ENCODE data around the gene ATXN7L3. TPM values are rescaled to one million over a fixed set of nuclear protein-coding genes. Genes with fewer than 3 reads are reported as not detected.

The ATXN7L3 gene
- total RNA-seq, 2 experiments from 2014 or later, result 102 to 104 TPM

GRCh38 chr17:44220213-44221083 lies 20.8 kb upstream of the ATXN7L3 start:
- ChIA-PET CTCF (interaction anchor here (0.6 to 7.3 kb wide), 12 partner anchors 10 to 151 kb away, joined by 3 to 47 read pairs (median 4); partner anchors contain the start of genes RUNDC3A and TMUB2), POLR2A (interaction anchor here (0.5 to 5.4 kb wide), 14 partner anchors 8 to 206 kb away, joined by 3 to 47 read pairs (median 4); partner anchors contain the start of genes GRN, RUNDC3A, SLC25A39 and TMUB2)

GRCh38 chr17:44219616-44220212 lies 20.0 kb upstream of the ATXN7L3 start, which contains the start of gene UBTF:
Gene UBTF (minus strand): TSS chr17:44219675. CDS start chr17:44218229, 1,446 bp downstream.
- CTCF ChIA-PET, result interaction anchor here (0.6 to 7.3 kb wide), 5 partner anchors 10 to 152 kb away, joined by 4 to 47 read pairs (median 4); no protein-coding TSS in a partner anchor
- POLR2A ChIA-PET, result interaction anchor here (0.6 to 5.4 kb wide), 10 partner anchors 8 to 205 kb away, joined by 3 to 47 read pairs (median 4); partner anchors contain the start of genes GRN, SLC25A39 and TMUB2

- POLR2A ChIA-PET, result interaction anchor here (0.6 to 5.4 kb wide), 6 partner anchors 9 to 106 kb away, joined by 3 to 47 read pairs (median 4); partner anchors contain the start of genes ATXN7L3, SLC25A39 and TMUB2
- CTCF ChIA-PET, result interaction anchor here (0.6 to 7.3 kb wide), 3 partner anchors 17 to 153 kb away, joined by 4 to 47 read pairs (median 4); no protein-coding TSS in a partner anchor
Observed at GRCh38 chr17:44219108-44219615, 19.5 kb upstream of the ATXN7L3 start.

DNA sequence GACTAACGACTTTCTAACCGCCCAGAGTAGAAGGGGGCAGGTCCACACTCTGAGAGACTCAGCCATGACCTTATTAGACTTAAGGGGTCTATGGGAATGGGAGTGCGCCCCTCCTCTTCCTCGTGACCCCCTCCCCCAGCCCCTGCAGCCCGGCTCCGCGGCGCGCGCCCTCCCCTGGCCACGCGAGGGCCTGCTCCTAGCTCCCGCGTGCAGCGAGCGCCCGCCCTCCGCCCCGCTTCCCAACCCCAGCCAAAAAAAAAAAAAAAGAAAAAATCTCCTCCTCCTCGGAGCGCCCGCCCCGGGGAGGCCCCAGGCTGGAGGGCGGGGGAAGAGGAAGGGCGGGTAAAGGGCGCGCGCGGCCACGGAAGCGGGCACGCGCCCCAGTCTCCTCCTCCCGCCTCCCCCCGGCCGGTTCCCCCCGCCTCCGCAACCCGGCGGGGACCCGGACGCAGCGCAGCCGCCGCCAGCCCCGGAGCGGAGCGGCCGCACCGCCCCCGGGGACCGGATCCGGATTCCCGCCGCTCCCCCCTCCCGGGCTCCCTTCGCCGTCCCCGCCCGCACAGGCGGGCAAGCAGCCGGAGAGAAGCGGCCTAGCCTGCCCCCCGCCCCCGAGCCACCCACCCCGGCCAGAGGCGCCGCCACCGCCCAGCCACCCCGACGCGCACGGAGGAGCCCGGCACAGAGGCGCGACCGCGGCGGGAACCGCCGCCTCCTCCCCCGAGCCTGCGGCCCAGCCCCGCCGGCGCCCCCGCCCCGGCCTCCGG lies 18.8 kb upstream of the ATXN7L3 start:
- POLR2A ChIA-PET, result interaction anchor here (0.6 to 5.4 kb wide), 10 partner anchors 8 to 732 kb away, joined by 3 to 47 read pairs (median 4); partner anchors contain the start of genes ATXN7L3, RUNDC3A and SLC25A39
- CTCF ChIA-PET, result interaction anchor here (0.5 to 7.3 kb wide), 9 partner anchors 9 to 572 kb away, joined by 3 to 47 read pairs (median 5); partner anchors contain the start of genes SLC25A39 and TMUB2

- ChIA-PET CTCF (interaction anchor here (0.7 to 7.3 kb wide), 9 partner anchors 9 to 128 kb away, joined by 3 to 47 read pairs (median 5); partner anchors contain the start of genes GRN, SLC25A39 and TMUB2), POLR2A (interaction anchor here (0.6 to 5.4 kb wide), 10 partner anchors 7 to 733 kb away, joined by 3 to 47 read pairs (median 4); partner anchors contain the start of genes RUNDC3A and SLC25A39)
Observed at GRCh38 chr17:44217738-44218343, 18.2 kb upstream of the ATXN7L3 start.

- CTCF ChIA-PET, result interaction anchor here (0.5 to 7.3 kb wide), 7 partner anchors 8 to 129 kb away, joined by 3 to 47 read pairs (median 6); partner anchors contain the start of genes GRN and SLC25A39
- POLR2A ChIA-PET, result interaction anchor here (0.5 to 1.4 kb wide), 4 partner anchors 10 to 101 kb away, joined by 3 to 4 read pairs (median 4); partner anchors contain the start of gene ATXN7L3
Observed at GRCh38 chr17:44216694-44217093, 17.0 kb upstream of the ATXN7L3 start.

GRCh38 chr17:44216173-44216572 lies 16.5 kb upstream of the ATXN7L3 start:
- ChIA-PET CTCF (interaction anchor here (1.1 to 7.3 kb wide), 4 partner anchors 7 to 112 kb away, joined by 5 to 47 read pairs (median 10); no protein-coding TSS in a partner anchor), POLR2A (interaction anchor here (0.9 to 1.4 kb wide), 3 partner anchors 10 to 102 kb away, joined by 3 to 4 read pairs (median 3); no protein-coding TSS in a partner anchor)

GRCh38 chr17:44214896-44215295 lies 15.2 kb upstream of the ATXN7L3 start:
- POLR2A ChIA-PET, result interaction anchor here (1.1 kb wide), 1 partner anchor 12 kb away, joined by 3 read pairs; no protein-coding TSS in a partner anchor
- CTCF ChIA-PET, result interaction anchor here (0.9 to 7.3 kb wide), 3 partner anchors 11 to 63 kb away, joined by 3 to 47 read pairs (median 3); no protein-coding TSS in a partner anchor

- ChIA-PET POLR2A (interaction anchor here (0.9 to 1.1 kb wide), 2 partner anchors 11 to 19 kb away, joined by 3 read pairs; no protein-coding TSS in a partner anchor), CTCF (interaction anchor here (0.9 kb wide), 2 partner anchors 10 to 64 kb away, joined by 3 read pairs; no protein-coding TSS in a partner anchor)
Observed at GRCh38 chr17:44214230-44214494, 14.5 kb upstream of the ATXN7L3 start.

GRCh38 chr17:44213403-44214229 lies 13.9 kb upstream of the ATXN7L3 start:
- POLR2A ChIA-PET, result interaction anchor here (0.9 to 1.1 kb wide), 2 partner anchors 10 to 19 kb away, joined by 3 read pairs; no protein-coding TSS in a partner anchor

GRCh38 chr17:44212507-44213402 lies 13.1 kb upstream of the ATXN7L3 start:
- ChIA-PET POLR2A (interaction anchor here (1.1 kb wide), 1 partner anchor 7 kb away, joined by 3 read pairs; no protein-coding TSS in a partner anchor), CTCF (interaction anchor here (1.0 to 4.3 kb wide), 2 partner anchors 11 to 13 kb away, joined by 3 to 45 read pairs; partner anchors contain the start of gene ATXN7L3)

More at GRCh38 chr17:44213403-44214229, 13.9 kb upstream of the ATXN7L3 start:
- CTCF ChIA-PET, result interaction anchor here (0.9 to 1.0 kb wide), 2 partner anchors 10 to 12 kb away, joined by 3 read pairs; no protein-coding TSS in a partner anchor

GRCh38 chr17:44211281-44212265 lies 11.9 kb upstream of the ATXN7L3 start:
- CTCF ChIA-PET, result interaction anchor here (0.6 to 4.3 kb wide), 8 partner anchors 10 to 120 kb away, joined by 3 to 46 read pairs (median 8); partner anchors contain the start of genes ATXN7L3 and UBTF
- POLR2A ChIA-PET, result interaction anchor here (1.0 to 2.3 kb wide), 3 partner anchors 9 to 25 kb away, joined by 3 to 47 read pairs (median 3); partner anchors contain the start of genes TMUB2 and UBTF

DNA sequence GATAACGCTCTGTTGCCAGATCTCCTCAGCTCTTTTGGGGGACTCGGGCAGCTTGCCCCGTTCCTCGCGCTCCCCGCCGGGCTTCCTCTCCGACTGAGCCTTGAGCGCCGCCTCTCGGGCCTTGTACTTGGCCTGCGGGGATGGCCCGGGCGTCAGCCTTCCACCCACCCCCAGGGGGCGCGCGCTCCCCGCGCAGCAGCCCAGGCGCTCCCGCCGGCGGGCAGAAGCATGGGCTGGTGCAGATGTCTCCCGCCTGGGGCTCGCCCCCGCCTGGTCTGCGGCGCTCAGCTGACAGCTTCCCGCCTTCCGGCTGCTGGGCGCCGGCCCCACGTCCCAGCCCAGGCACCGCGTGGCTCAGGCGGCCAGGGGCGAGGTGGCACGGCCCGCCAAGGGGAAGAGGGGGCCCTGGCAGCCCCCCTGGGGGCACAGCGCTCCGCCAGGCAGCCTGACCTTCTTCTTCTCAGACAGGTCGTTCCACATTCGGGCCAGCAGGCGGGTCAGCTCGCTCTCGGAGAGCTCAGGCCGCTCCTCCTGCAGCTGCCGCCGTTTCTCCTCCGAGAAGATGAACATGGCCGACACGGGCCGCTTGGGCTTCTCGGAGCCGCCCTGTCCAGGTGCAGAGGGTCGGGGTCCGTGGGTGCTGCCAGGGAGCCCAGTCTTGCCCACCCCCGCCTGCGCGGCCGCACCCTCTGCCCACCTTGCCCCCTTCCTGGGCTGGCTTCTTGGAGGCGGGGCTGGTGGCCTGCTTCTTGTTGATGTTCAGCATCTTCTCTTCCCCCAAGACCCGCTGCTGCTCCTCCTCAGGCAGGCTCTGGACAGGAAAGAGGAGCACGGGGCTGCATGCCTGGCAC lies 10.9 kb upstream of the ATXN7L3 start:
- POLR2A ChIA-PET, result interaction anchor here (0.5 to 2.3 kb wide), 9 partner anchors 9 to 121 kb away, joined by 3 to 47 read pairs (median 5); partner anchors contain the start of genes SLC25A39, TMUB2 and UBTF
- CTCF ChIA-PET, result interaction anchor here (0.6 to 4.3 kb wide), 28 partner anchors 7 to 220 kb away, joined by 3 to 46 read pairs (median 5); partner anchors contain the start of genes ATXN7L3, FAM171A2, GRN and HDAC5

Data from activated CD8-positive, alpha-beta memory T cell treated with anti-CD3 and anti-CD28 coated beads for 36 hours (primary cell).